Measurements from ENCODE around the gene SLC35E1.

Gene SLC35E1

DNA sequence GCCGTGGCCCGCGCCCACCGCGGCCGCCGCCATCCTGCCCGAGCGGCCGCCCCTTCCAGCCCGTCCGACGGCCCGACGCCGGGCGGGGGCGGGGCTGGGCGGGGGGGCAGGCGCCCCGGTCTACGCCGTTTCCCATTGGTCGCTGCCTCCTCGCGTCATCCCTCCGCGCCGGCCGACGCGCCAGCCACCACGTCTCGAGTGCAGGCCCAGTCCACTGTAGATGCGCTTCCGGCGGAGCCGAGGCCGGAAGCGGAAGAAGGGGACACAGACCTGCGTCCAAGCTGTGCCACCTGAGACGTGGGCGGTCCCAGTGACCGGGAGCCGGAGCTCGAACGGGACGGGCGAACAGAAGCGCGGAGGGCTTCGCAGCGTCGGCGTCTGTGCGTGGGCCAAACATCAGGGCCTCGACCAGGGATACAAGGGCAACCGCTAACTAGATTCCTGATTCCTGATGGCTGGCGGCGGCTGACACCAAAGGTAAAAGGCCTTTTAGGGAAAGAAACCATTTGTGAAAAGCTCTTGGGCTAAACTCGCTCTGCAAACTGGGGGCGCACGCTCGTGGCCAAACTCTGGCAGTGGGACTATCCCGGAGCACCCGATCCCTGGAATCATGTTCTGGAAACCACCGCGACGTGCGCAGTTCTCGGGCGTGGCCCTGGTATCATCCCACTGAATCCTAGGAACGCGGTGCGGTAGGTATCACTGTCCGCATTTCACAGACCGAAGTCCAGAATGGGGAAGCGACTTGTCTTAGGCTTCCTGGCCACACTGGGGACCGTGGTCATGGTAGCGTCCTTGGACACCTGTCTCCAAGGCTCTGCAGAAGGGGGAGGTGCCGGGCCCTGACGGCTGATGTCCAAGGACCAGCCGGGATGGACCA lies at the start of gene SLC35E1:
Gene SLC35E1, minus strand, starts transcription at position 84 of the 880 bp plus-strand sequence. Its CDS starts 51 bp downstream, at position 33.
- peak; percentile 97 for DNase-seq

- no peak for DNase-seq
Observed at GRCh38 chr19:16621165-16621800, 49.1 kb upstream of the SLC35E1 start.

- no peak for DNase-seq
Observed at GRCh38 chr19:16620584-16620983, 48.4 kb upstream of the SLC35E1 start.

DNA sequence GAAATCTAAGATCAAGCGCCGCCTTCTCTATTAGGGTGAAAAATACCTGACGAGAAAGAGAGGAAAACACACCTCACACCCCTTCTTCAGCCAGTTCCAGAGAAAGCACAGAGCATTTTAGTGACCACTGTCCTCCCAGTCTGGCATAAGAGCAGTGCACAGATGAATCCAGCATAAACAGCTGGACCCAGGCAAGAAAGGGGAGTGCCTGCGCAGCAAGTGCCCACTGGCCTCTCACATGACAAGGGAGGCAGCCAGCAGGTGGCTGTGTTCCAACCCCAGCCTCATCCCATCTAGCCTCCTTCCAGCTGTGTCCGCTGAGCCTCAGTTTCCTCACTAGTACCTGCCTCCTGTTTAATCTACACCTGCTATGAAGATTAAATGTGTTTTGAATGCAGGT lies 47.8 kb upstream of the SLC35E1 start:
- no peak for DNase-seq

- no peak for DNase-seq
Observed at GRCh38 chr19:16619457-16619856, 47.2 kb upstream of the SLC35E1 start.

GRCh38 chr19:16618248-16618647 lies 46.0 kb upstream of the SLC35E1 start:
- no peak for DNase-seq

- no peak for DNase-seq
Observed at GRCh38 chr19:16615808-16616207, 43.6 kb upstream of the SLC35E1 start.

DNA sequence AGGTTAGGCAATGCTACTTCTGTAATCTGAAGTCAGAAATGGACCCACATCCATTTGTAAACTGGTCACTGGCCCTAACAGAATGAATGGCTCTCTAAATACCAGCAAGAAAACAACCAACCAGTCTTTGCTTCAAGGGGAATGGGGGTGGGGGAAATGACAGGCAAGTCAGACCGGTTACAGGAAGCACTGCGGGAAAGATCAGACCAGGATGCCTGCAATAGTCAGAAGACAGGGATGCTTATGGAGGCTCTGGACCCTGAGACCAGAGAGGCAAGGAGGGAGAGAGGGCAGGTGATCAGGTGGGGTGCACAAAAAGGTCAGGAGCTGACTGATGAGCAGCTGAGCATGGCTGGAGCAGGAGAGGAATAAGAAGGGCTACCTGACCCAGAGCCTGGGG lies 42.7 kb upstream of the SLC35E1 start:
- DNase-seq: no peak

DNA sequence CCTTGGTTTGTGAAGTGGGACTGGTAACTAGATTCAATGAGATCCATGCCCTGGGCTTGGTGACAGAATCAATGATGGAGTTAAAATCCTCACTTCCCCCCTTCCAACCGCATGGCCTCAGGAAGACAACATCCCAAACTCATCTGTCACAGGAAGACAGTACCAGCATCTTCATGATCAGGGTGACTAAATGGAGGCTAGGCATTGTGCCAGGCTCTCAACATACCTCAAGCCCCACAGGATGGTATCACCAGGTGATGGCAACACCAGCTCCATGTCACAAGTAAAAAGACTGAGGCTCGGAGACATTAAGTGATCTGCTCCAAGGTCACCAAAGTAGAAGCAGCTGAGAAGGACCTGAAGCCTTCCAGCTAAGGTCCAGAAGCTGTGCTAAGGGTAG lies 41.6 kb upstream of the SLC35E1 start:
- no peak for DNase-seq

- no peak for DNase-seq
Observed at GRCh38 chr19:16612636-16613035, 40.4 kb upstream of the SLC35E1 start.

DNA sequence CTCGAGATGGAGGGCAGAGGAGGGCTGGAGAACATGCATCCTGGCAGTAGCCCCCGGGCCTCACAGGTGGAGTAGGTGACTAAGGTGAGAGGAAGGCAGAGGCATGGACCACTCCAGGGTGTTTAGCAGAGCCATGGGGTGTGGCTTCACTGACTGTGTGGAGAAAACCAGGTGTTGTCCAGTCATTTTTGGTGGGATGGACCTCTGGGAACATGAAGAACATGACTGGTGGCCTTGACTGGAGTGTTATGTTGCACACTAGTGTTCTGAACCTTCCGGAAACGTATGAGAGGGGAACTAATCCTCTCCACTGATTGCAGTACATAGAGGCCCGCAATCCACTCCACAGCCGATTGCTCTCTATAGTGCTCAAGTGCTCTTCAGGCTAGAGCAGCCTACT lies 38.9 kb upstream of the SLC35E1 start:
- no peak for DNase-seq

- no peak for DNase-seq
Observed at GRCh38 chr19:16609511-16610200, 37.4 kb upstream of the SLC35E1 start.

DNA sequence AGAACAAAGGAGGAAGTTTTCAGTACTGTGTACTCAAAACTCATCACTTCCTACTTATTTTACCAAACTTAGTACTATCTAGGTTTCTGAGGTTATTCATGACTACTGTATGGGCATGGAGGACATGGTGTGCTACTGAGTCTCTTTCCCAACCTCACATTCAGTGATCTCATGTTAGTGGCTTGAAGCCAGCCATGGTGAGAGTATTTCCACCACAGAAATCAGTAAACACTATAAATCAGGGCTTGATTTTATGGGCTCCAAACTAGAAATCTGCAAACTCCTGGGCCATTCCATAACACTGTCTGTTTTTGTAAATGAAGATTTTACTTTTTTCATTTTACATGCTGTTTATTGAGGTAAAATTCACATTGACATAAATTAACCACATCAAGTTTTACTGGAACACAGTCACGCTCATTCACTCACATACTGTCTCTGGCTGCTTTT lies 36.1 kb upstream of the SLC35E1 start:
- DNase-seq: no peak

GRCh38 chr19:16607819-16608218 lies 35.6 kb upstream of the SLC35E1 start:
- no peak for DNase-seq

GRCh38 chr19:16605553-16605994 lies 33.4 kb upstream of the SLC35E1 start:
- DNase-seq: no peak

DNA sequence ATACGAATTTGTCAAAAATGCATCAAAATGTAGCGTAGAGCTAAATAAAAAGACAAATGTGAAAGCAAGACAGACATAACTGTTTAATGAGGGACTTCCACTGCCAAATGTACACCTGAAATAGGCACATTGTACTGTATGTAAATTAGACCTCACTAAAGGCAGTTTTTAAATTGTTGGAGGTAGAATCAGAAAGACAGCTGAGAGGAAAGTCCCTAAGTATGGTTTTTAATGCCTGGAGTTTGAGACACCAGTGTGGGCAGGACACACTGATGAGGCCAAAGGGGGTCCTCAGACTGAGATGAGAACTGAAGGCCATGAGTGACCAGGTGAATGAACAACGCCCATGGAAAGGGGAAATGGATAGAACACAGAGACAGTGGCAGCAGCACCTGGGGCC lies 32.9 kb upstream of the SLC35E1 start:
- DNase-seq: no peak

GRCh38 chr19:16604615-16605014 lies 32.4 kb upstream of the SLC35E1 start:
- DNase-seq: no peak

DNA sequence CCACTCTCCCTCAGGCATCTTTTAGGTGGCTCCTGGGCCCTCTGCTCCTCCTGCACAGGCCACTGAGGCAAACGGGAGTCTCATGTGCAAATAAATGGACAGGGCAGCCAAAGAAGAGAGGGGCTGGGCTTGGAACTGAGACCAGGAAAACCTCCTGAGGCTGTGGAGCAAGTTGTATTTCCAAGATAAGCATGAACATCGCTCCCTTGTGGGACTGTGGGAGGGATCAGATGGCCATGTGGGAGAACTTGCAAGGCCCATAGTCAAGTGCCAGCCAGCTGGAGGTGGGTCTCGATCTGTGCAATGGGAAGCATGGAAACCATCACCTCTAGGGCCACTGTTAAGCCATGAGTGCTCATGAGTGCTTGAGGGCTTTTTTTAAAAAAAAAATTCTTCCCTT lies 30.9 kb upstream of the SLC35E1 start:
- no peak for DNase-seq

DNA sequence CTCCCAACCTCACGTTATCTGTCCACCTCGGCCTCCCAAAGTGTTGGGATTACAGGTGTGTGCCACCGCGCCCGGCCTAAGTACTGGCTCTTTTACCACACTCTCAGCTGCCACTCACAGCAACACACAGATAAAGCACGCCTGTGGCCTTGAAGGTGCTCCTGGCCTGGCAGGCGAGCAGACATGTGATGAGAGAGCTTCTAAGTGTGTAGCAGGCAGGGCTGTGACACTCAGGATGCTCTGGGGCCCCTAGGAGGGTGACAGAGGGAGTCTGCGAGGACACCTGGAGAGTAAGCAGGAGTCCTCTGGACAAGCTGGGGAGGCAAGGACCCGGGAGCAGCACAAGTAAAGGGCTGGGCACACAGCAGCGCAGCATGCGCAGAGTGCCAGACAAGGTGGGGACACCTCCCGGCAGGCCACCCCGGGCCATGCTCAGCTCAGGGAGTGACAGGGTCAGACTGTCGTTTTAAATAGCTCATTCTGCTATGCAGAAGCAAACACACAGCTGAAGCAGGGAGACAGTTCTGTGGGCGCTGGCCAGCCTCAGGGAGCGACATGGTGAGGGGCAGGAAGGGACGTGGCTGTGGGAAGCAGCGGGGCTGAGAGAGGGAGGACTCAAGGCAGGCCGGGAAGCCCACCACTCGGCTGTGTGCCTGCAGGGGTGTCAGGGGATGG lies 29.3 kb upstream of the SLC35E1 start:
- DNase-seq: no peak

- DNase-seq: no peak
Observed at GRCh38 chr19:16600824-16601223, 28.6 kb upstream of the SLC35E1 start.

DNA sequence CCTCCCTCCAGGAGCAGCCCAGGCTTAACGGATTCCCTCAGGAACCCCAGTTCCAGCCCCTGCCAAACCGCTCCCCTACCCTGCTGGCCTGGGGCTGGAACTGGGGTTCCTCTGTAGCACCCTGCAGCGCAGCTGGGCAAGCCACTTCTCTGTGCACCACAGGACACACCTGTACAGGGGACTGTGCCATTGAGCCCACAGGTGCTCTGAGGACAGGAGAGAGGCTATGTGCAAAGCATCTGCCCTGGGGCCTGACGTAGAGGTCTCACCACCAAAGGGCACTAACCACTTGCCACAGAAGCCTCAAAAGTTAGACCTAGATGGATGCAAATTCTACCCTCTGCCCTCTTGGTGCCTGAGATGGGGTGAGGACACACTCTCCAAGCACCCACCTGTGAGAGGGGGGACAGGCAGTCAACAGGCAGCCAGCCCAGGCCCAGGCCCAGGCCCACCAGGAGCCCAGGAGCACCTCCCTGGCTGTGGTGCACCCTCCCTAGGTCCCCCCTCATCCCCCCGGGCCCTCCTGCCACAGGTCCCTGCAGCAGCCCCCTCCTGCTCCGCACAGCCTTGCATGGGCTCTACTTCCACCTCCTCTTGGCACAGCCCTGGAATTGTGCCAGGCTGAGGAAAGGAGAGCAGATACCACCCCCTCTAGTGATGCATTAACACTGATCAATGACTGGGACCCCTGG lies 27.6 kb upstream of the SLC35E1 start:
- no peak for DNase-seq

DNA sequence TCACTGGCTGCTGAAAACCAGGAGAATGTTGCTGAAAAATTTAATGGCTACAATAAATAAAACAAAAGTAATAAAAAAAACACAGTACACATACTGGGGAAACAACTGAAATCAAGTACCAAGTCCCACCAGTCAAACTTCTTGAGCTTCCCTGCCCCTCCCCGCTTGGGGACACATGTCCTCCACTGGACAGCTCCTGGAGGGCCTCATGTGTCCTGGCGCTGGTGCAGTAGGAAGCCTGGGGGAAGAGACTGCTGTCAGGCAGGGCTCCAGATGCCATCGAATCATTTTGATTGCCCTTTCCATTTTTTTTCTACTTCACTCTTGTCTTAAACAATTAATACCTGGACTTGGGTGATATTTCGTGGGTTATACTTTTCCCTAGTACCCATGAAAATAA lies 26.6 kb upstream of the SLC35E1 start:
- no peak for DNase-seq
